SK-N-SH (cell line): Measurements from ENCODE around the gene SERPINB2. TPM values are rescaled to one million over a fixed set of nuclear protein-coding genes. Genes with fewer than 3 reads are reported as not detected.

ENCODE experiments used
- CTCF ChIA-PET: fragments of 300-600, 350-600 bp; formaldehyde crosslinking; extraction: SDS; loops from one replicate; lab custom pipeline; 2021; lab: Yijun Ruan, JAX
- POLR2A ChIA-PET: fragments of 350-600 bp; sonication (Branson Sonifier 250); formaldehyde crosslinking; extraction: SDS; loops from one replicate; lab custom pipeline; 2020; ENCODE audit warnings: antibody characterized with exemption, inconsistent platforms; lab: Yijun Ruan, JAX
- DNase-seq: peaks from one replicate; pipeline ENCODE4 v3.0.0; 2012
- H2AFZ ChIP-seq: fragments of 200-600 bp; sonication (generic); 2 replicates; pipeline ENCODE4 v1.8.1; 2016; ENCODE audit warnings: antibody characterized with exemption, mild to moderate bottlenecking, low read depth
- H3F3A ChIP-seq: fragments of 200-600 bp; sonication (generic); replicated peaks from 2 replicates; pipeline ENCODE3; 2016; ENCODE audit warnings: antibody characterized with exemption, mild to moderate bottlenecking; ENCODE audit not compliant: insufficient read depth
- H3K27ac ChIP-seq, 2 experiments: fragments of 200-500 bp in 1 of 2; fragments of 200-600 bp in 1 of 2; sonication (Bioruptor generic) in 1 of 2; sonication (generic), shearing (Covaris generic) in 1 of 2; 2 replicates each; pipeline versions ENCODE4 v1.5.1 to v1.6.1; 2014 to 2016; ENCODE audit warnings: low read depth in 2 of 2, inconsistent platforms in 1 of 2, low read length in 1 of 2, mild to moderate bottlenecking in 1 of 2, mixed read lengths in 1 of 2
- H3K27me3 ChIP-seq: fragments of 200-600 bp; sonication (generic), shearing (Covaris generic); 2 replicates; pipeline ENCODE4 v1.6.1; 2016; ENCODE audit warnings: mixed run types; ENCODE audit not compliant: insufficient read depth
- H3K36me3 ChIP-seq, 2 experiments: fragments of 200-500 bp in 1 of 2; fragments of 200-600 bp in 1 of 2; sonication (Bioruptor generic) in 1 of 2; sonication (generic) in 1 of 2; replicated peaks in 1 of 2; 2 replicates each; pipeline versions ENCODE3 to v1.5.1; 2014 to 2016; ENCODE audit warnings: low read length in 1 of 2, mild to moderate bottlenecking in 1 of 2; ENCODE audit not compliant: insufficient read depth in 2 of 2, control insufficient read depth in 1 of 2
- H3K4me1 ChIP-seq, 2 experiments: fragments of 200-500 bp in 1 of 2; fragments of 200-600 bp in 1 of 2; sonication (Bioruptor generic) in 1 of 2; sonication (generic), shearing (Covaris generic) in 1 of 2; 2 replicates each; pipeline versions ENCODE4 v1.5.1 to v1.6.1; 2014 to 2016; ENCODE audit warnings: low read depth in 1 of 2, low read length in 1 of 2, mixed run types in 1 of 2; ENCODE audit not compliant: insufficient read depth in 2 of 2, control insufficient read depth in 1 of 2
- H3K4me2 ChIP-seq: fragments of 200-600 bp; sonication (generic), shearing (Covaris generic); 2 replicates; pipeline ENCODE4 v1.6.1; 2017; ENCODE audit warnings: mixed run types
- H3K4me3 ChIP-seq, 2 experiments: fragments of 200-500 bp in 1 of 2; fragments of 200-600 bp in 1 of 2; sonication (Bioruptor generic) in 1 of 2; sonication (generic), shearing (Covaris generic) in 1 of 2; 2 replicates each; pipeline versions ENCODE4 v1.5.1 to v1.8.1; 2014 to 2016; ENCODE audit warnings: low read depth in 2 of 2, inconsistent platforms in 1 of 2, low read length in 1 of 2, mild to moderate bottlenecking in 1 of 2, mixed read lengths in 1 of 2, moderate library complexity in 1 of 2
- H3K79me2 ChIP-seq: fragments of 200-600 bp; sonication (generic); 2 replicates; pipeline ENCODE4 v1.8.1; 2017; ENCODE audit warnings: mild to moderate bottlenecking; ENCODE audit not compliant: insufficient read depth
- H3K9ac ChIP-seq: fragments of 200-600 bp; sonication (generic); 2 replicates; pipeline ENCODE4 v1.6.1; 2017; ENCODE audit warnings: mixed run types
- H3K9me2 ChIP-seq: fragments of 200-600 bp; sonication (generic); 2 replicates; pipeline ENCODE4 v1.6.1; 2017; ENCODE audit warnings: mixed run types
- H3K9me3 ChIP-seq: fragments of 200-600 bp; sonication (generic); 2 replicates; pipeline ENCODE4 v1.6.1; 2017; ENCODE audit warnings: mixed run types, mild to moderate bottlenecking, moderate library complexity
- H4K20me1 ChIP-seq: fragments of 200-600 bp; sonication (generic); 2 replicates; pipeline ENCODE4 v1.6.1; 2017; ENCODE audit warnings: mild to moderate bottlenecking, mixed run types; ENCODE audit not compliant: insufficient read depth
- CHD2 ChIP-seq: fragments of 150-350 bp; IDR thresholded peaks from 2 replicates; pipeline ENCODE4 v1.6.1; 2018; ENCODE audit warnings: low read length; ENCODE audit not compliant: partially characterized antibody
- EP300 ChIP-seq, 2 experiments: IDR thresholded peaks; 2 replicates each; pipeline versions ENCODE4 v1.4.0 to v1.6.1; 2012; ENCODE audit warnings: borderline replicate concordance in 1 of 2, low read depth in 1 of 2, low read length in 1 of 2
- GABPA ChIP-seq: IDR thresholded peaks from 2 replicates; pipeline ENCODE4 v1.4.0; 2012; ENCODE audit warnings: low read depth, mild to moderate bottlenecking
- JUND ChIP-seq: IDR thresholded peaks from 2 replicates; pipeline ENCODE4 v1.4.0; 2012
- MEF2A ChIP-seq: IDR thresholded peaks from 2 replicates; pipeline ENCODE4 v1.4.0; 2012; ENCODE audit warnings: low read depth, borderline replicate concordance
- MXI1 ChIP-seq: IDR thresholded peaks from 2 replicates; pipeline ENCODE4 v1.6.1; 2012; ENCODE audit warnings: mild to moderate bottlenecking, low read depth, low read length, improper control_type of control experiment
- NFIC ChIP-seq: IDR thresholded peaks from 2 replicates; pipeline ENCODE4 v1.4.0; 2012; ENCODE audit warnings: borderline replicate concordance
- NRF1 ChIP-seq: IDR thresholded peaks from 2 replicates; pipeline ENCODE4 v1.6.1; 2012; ENCODE audit warnings: low read depth, mild to moderate bottlenecking, low read length
- POLR2AphosphoS5 ChIP-seq: IDR thresholded peaks from 2 replicates; pipeline ENCODE4 v1.6.1; 2012; ENCODE audit warnings: low read depth, low read length
- RAD21 ChIP-seq: IDR thresholded peaks from 2 replicates; pipeline ENCODE4 v1.6.1; 2012; ENCODE audit warnings: mild to moderate bottlenecking, low read length
- RCOR1 ChIP-seq: fragments of 150-350 bp; IDR thresholded peaks from 2 replicates; pipeline ENCODE4 v1.6.1; 2017; ENCODE audit warnings: antibody characterized with exemption, low read length
- RFX5 ChIP-seq: IDR thresholded peaks from 2 replicates; pipeline ENCODE4 v1.6.1; 2012; ENCODE audit warnings: mild to moderate bottlenecking, improper control_type of control experiment, low read length
- RXRA ChIP-seq: IDR thresholded peaks from 2 replicates; pipeline ENCODE4 v1.4.0; 2012; ENCODE audit warnings: low read depth, mild to moderate bottlenecking, borderline replicate concordance
- SIN3A ChIP-seq: IDR thresholded peaks from 2 replicates; pipeline ENCODE4 v1.6.1; 2012; ENCODE audit warnings: low read depth, mild to moderate bottlenecking, low read length, moderate library complexity, borderline replicate concordance
- YY1 ChIP-seq: IDR thresholded peaks from 2 replicates; pipeline ENCODE4 v1.4.0; 2012; ENCODE audit warnings: low read depth, mild to moderate bottlenecking
- WGBS: methylation state at CpG from one replicate; pipeline ENCODE4 v1.1.6; 2017; ENCODE audit warnings: low lambda C conversion rate; 5-methylcytosine and 5-hydroxymethylcytosine counted together
- polyA plus RNA-seq, 3 experiments: library from polyadenylated mRNA; depleted of rRNA; stranded (reverse); fragments of >200 nt; gene quantifications; 2 replicates each; pipeline ENCODE4 v1.2.3, GENCODE V29; 2012
- TF ChIP-seq, protein P1 (sequence below): IDR thresholded peaks from 2 replicates; pipeline ENCODE4 v1.4.0; 2012; ENCODE audit warnings: low read depth
- TF ChIP-seq, protein P2 (sequence below): IDR thresholded peaks from 2 replicates; pipeline ENCODE4 v1.4.0; 2012; ENCODE audit warnings: low read depth, borderline replicate concordance
- TF ChIP-seq, protein P3 (sequence below): fragments of 200-600 bp; sonication (generic); IDR thresholded peaks from 2 replicates; pipeline ENCODE4 v1.6.1; 2017; ENCODE audit warnings: antibody characterized with exemption, mild to moderate bottlenecking, moderate library complexity
- TF ChIP-seq, protein P4 (sequence below): IDR thresholded peaks from 2 replicates; pipeline ENCODE4 v1.4.0; 2012; ENCODE audit warnings: low read depth, borderline replicate concordance
- TF ChIP-seq, protein P5 (sequence below): fragments of 150-350 bp; IDR thresholded peaks from 2 replicates; pipeline ENCODE4 v1.6.1; 2016; ENCODE audit warnings: mild to moderate bottlenecking, low read depth, low read length

SERPINB2 gene
- polyA plus RNA-seq, 1 of the 3 experiments (the other 2 are of a cell fraction): 5.9 TPM

DNA sequence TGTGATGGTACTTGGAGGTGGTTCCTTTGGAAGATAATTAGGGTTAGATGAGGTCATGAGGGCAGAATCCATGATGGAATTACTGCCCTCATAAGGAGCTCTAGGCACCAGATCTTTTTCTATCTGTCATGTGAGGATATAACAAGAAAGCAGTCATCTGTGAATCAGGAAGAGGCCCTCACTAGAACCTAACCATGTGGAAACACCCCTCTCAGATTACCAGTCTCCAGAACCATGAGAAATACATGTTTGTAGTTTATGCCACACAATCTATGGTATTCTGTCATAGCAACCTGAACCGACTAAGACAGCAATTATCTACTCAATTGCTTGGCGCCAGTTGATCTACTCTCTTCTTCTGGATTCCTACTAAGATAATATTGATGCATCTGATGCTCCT lies 17.9 kb downstream of the SERPINB2 start (continued):
- TF ChIP-seq, protein P1, sequence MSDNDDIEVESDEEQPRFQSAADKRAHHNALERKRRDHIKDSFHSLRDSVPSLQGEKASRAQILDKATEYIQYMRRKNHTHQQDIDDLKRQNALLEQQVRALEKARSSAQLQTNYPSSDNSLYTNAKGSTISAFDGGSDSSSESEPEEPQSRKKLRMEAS: no peak
- no peak for TF ChIP-seq JUND

DNA sequence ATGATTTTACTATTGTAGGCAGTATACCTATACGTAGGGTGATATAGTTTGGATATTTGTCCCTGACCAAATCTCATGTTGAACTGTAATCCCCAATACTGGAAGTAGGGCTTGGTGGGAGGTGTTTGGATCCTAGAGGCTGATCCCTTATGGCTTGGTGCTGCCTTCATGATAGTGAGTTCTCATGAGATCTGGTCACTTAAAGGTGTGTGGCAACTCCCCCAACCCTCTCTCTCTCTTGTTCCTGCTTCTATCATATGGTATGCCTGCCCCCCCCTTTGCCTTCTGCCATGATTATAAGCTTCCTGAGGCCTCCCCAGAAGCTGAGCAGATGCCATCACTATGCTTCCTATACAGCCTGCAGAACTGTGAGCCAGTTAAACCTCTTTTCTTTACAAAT lies 18.6 kb downstream of the SERPINB2 start:
- Histone ChIP-seq H3K27me3 (peaks cover 8% of the 10 kb centered on the region; the same call in 1 of the 2 replicates), H3K9me2 (no peaks in the 10 kb centered on the region), H3F3A (no peaks in the 10 kb centered on the region), H3K27ac (no peak overlapping the region), H3K9ac (no peak overlapping the region), H3K4me3 (no peak overlapping the region), H2AFZ (no peak overlapping the region), H3K4me1 (no peaks in the 10 kb centered on the region), H3K4me2 (no peak overlapping the region), H3K79me2 (no peaks in the 10 kb centered on the region), H3K9me3 (no peaks in the 10 kb centered on the region), H4K20me1 (no peaks in the 10 kb centered on the region), H3K36me3 (peaks cover 0 to 2% of the 10 kb centered on the region in 2 experiments)
- WGBS: 5% methylated on average over 1 of the region's 1 CpG
- POLR2A ChIA-PET: no interaction called here
- no peak for DNase-seq
- TF ChIP-seq NRF1 (no peak), RXRA (no peak), POLR2AphosphoS5 (no peak), EP300 (IDR thresholded peaks at IDR 0.05; ENCODE audit: borderline replicate concordance in 1 of 2, low read depth in 1 of 2, low read length in 1 of 2) (no peak), GABPA (no peak), CHD2 (no peak), RFX5 (no peak), SIN3A (no peak), MXI1 (no peak), RAD21 (no peak), MEF2A (no peak), NFIC (no peak), YY1 (no peak), RCOR1 (no peak)
- TF ChIP-seq, protein P2, sequence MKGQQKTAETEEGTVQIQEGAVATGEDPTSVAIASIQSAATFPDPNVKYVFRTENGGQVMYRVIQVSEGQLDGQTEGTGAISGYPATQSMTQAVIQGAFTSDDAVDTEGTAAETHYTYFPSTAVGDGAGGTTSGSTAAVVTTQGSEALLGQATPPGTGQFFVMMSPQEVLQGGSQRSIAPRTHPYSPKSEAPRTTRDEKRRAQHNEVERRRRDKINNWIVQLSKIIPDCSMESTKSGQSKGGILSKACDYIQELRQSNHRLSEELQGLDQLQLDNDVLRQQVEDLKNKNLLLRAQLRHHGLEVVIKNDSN: no peak
- TF ChIP-seq, protein P1: no peak
- TF ChIP-seq, protein P3, sequence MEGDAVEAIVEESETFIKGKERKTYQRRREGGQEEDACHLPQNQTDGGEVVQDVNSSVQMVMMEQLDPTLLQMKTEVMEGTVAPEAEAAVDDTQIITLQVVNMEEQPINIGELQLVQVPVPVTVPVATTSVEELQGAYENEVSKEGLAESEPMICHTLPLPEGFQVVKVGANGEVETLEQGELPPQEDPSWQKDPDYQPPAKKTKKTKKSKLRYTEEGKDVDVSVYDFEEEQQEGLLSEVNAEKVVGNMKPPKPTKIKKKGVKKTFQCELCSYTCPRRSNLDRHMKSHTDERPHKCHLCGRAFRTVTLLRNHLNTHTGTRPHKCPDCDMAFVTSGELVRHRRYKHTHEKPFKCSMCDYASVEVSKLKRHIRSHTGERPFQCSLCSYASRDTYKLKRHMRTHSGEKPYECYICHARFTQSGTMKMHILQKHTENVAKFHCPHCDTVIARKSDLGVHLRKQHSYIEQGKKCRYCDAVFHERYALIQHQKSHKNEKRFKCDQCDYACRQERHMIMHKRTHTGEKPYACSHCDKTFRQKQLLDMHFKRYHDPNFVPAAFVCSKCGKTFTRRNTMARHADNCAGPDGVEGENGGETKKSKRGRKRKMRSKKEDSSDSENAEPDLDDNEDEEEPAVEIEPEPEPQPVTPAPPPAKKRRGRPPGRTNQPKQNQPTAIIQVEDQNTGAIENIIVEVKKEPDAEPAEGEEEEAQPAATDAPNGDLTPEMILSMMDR: no peak
- TF ChIP-seq, protein P4, sequence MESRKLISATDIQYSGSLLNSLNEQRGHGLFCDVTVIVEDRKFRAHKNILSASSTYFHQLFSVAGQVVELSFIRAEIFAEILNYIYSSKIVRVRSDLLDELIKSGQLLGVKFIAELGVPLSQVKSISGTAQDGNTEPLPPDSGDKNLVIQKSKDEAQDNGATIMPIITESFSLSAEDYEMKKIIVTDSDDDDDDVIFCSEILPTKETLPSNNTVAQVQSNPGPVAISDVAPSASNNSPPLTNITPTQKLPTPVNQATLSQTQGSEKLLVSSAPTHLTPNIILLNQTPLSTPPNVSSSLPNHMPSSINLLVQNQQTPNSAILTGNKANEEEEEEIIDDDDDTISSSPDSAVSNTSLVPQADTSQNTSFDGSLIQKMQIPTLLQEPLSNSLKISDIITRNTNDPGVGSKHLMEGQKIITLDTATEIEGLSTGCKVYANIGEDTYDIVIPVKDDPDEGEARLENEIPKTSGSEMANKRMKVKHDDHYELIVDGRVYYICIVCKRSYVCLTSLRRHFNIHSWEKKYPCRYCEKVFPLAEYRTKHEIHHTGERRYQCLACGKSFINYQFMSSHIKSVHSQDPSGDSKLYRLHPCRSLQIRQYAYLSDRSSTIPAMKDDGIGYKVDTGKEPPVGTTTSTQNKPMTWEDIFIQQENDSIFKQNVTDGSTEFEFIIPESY: no peak
- TF ChIP-seq, protein P5, sequence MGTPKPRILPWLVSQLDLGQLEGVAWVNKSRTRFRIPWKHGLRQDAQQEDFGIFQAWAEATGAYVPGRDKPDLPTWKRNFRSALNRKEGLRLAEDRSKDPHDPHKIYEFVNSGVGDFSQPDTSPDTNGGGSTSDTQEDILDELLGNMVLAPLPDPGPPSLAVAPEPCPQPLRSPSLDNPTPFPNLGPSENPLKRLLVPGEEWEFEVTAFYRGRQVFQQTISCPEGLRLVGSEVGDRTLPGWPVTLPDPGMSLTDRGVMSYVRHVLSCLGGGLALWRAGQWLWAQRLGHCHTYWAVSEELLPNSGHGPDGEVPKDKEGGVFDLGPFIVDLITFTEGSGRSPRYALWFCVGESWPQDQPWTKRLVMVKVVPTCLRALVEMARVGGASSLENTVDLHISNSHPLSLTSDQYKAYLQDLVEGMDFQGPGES: no peak
- CTCF ChIA-PET: no interaction called here
